DMS114 treated with DMSO at 0.1 percent for 48 hours (cell line): Measurements from ENCODE around the gene ZNF423.

Experiments used
- DNase-seq: peaks from one replicate; lab custom pipeline; 2025; ENCODE audit not compliant: unreplicated experiment; lab: John Stamatoyannopoulos, UW

Gene ZNF423

DNA sequence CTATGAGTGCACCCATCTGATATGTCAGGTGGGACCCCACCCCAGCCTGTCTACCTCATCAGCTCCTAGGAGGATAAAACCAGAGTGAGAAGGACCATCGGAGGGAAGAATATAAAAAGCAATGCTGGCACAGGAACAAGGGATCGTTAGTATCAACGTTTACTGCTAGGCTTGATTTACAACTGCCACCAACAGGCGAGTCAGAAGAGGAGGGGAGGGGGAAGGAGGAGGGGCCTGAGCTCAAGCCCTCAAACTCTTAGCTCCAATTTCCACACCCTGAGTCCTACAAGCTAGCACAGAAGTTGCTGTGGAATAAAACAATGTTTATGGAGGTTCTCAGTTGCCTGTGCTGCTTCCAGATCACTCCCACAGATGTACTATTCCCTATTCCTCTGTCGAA lies 247.8 kb downstream of the ZNF423 start:
- DNase-seq: no peak

DNA sequence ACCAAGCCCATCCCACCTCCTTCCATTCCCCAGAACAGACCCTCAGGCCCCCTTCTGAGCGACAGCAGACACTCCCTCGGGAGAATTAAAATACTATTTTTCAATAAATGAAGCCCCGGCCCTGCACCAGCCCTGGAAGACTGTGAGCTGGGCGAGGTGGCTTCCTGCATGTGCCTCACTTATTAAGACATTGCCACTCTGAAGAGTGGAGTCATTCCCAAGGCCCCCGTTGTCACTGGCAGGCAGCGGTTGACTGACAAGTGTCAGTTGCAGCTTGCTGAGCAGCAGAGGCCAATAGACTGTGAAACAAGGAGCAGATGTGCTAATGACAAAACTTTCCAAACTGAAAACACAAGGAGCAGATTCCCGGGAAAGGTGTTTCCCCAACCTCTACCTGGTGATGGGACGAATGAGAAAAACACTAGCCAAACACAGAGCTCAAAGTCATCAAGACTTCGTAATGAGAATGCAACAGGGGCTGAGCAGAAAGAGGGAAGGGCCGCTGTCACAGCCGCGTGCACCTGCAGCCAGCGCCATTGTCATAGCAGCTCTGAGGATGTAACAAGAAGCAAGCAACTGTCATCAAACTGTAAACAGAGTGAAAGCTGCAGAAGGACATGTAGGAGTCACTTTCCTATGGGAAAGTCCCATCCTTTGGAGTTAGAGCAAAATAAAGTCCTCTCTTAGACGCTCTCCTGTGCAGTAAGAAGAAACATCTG lies 250.2 kb downstream of the ZNF423 start:
- DNase-seq: no peak

DNA sequence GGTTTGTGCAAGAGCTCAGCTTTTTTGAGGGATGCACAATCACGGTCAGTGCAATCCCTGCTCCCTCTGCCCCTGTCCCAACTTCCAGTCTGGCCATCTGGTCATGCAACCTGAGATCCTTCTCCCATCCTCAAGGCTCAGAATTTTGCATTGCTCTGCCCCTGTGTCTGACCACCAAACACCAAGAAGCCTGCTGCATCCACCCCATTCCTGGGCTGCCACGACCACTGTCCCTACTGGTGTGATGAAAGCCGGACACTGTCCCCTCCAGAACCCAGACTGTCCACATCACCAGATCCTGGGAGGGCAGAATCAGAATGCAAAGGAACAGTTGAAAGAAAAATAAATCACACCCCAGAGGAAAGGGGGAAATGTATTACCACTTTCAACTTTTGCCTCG lies 251.3 kb downstream of the ZNF423 start:
- no peak for DNase-seq

DNA sequence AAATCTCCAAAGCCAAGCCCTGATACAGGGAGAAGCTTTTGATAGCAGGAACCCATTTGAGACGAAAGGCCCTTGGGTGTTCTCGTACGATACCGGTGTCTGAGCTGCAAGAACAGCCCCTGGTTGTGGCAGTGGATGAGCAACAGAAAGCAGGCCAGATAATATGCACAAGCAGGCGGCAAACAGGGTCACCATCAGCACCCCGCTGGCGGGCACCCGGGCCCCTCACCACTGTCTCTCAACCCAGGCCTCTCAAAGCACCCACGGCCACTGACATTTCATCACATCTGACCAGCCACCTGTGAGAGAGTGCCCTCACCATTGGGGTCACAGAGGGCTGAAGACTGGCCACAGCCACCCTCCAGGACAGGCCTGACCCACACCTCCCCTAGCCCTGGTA lies 252.0 kb downstream of the ZNF423 start:
- no peak for DNase-seq

DNA sequence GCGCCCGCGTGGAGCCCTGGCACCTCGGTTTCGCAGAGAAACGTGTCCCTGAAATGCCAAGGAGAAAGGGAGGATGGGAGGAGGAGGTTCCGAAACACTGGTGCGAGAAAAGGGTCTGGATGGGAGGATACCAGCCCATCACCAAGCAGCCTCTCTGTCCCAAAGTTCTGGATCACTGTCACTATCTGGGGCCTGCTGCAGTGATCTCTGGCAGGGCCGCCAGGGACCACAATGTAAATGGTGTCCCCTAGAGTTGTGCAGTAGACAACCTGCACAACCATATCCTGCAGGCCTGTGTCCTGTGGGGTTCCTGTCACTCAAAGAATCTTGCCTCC lies 253.0 kb downstream of the ZNF423 start:
- DNase-seq: no peak

DNA sequence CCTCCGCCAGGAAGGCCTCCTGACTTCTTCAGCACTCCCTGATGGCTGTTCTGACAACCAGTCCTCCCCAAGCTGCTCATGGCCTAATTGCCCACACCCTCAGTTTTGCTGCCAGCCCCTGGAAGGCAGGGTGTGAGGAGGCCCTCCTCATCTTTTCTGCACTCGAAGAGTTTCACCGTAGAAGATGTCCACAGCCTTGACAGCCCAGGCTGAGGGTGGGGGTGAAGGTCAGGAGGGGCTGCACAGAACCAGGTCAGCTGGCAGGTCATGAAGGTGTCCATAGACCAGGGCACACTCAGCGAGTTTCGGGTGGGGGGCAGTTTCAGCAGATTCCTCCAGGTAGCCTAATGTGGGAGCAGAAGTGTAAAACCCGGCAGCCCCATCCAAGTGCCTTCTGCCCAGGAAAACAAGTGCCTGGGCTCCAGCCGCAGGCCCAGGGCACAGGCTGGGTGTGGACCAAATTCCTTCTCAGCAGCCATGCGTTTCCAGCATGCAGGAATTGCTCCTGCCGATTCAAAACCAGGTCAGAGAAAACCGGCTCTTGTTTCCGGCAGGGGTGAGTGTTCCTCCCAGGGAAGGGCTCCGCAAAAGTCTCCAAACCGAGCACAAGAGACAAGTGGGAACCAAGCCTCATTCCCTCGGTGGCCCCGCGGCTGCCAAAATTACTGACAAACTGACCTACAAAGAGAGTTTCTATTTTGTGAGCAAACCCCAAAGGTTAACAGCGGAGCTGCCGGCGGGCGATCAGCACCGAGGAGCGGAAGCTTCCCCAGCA lies 253.5 kb downstream of the ZNF423 start:
- no peak for DNase-seq

DNA sequence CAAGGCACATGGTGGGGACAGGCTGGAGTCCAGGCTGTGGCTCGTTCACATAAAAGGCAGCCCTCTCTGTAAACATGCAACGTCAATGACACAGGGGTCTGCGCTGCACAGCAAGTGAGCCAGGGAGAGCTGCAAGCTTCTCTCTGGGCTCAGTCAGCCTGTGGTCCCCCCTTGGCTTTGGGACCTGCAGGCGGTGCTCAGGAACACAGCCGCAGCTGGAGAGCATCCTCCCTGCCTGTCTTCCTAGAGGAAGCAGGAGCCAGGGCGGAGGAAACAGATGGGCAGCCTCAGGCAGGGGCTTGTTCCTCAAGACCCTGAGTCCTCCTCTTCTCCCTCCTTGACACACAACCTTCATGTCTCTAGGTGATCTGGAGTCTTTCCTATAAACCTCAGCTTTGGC lies 254.3 kb downstream of the ZNF423 start:
- DNase-seq: no peak

DNA sequence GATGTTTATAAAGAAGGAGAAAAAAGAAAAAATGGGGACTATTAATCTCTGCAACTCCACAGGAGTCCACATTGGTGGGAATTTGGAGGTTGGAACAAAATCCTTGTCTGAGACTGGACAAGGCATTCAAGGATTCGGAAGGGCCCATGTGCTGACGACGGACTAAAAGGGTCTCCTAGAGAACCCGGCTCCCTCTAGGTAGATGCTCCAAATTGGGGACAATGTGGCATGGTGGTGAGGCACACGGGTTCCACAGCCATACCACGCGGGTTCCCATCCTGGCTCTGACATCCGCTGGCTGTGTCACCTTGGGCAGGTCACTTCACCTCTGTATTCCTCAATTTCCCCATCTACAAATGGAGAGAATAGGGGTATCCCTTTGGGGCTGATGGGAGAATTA lies 254.9 kb downstream of the ZNF423 start:
- no peak for DNase-seq

DNA sequence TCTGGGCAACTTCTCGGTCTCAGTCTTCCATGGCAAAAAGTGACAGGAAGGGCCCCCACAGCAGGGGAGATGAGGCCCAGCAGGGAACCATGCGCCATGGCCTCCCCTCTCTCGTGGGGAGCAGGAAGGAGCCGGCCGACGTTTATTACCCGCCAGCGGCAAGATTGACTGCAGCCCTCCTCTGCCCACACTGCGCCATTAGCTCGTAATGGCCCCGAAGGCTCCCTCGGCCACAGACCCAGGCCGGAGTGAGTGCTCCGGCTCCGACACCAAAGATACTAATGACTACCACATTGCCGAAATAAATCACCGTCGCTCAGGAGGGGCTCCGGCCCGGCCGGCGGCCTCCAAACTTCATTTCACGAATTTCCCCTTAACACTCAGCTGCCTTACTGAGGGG lies 255.4 kb downstream of the ZNF423 start:
- DNase-seq: no peak

DNA sequence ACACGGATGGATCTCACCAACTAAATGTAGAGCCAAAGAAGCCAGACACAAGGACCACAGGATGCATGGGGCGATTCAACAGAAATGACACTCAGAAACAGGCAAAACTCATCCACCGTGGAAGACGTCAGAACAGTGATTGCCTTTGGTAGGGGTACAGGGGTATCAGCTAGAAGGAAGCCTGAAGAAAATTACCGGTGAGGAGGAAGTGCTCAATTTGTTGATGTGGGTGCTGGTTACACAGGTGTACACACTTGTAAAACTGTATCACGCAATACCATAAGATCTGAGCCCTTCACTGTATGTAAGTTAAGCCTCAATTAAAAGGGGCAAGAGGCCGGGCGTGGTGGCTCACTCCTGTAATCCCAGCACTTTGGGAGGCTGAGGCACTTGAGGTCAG lies 256.2 kb downstream of the ZNF423 start:
- no peak for DNase-seq

DNA sequence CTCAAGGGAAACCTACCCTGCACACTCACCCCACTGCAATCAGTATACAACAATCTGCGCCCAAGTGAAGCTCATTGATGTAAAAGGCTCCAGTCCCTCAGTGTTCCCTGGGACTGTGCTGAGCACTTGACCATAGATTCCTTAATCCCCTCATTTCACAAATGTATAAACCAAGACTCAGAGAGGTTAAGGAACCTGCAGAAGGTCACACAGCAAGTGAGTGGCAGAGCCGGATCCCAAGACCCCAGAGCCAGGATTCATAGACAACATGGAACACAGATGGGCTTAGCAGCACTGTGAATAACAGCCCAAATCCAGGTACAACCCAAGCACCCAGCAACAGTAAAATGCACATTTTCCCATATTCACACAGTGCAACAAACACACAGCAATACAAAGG lies 256.6 kb downstream of the ZNF423 start:
- DNase-seq: no peak

DNA sequence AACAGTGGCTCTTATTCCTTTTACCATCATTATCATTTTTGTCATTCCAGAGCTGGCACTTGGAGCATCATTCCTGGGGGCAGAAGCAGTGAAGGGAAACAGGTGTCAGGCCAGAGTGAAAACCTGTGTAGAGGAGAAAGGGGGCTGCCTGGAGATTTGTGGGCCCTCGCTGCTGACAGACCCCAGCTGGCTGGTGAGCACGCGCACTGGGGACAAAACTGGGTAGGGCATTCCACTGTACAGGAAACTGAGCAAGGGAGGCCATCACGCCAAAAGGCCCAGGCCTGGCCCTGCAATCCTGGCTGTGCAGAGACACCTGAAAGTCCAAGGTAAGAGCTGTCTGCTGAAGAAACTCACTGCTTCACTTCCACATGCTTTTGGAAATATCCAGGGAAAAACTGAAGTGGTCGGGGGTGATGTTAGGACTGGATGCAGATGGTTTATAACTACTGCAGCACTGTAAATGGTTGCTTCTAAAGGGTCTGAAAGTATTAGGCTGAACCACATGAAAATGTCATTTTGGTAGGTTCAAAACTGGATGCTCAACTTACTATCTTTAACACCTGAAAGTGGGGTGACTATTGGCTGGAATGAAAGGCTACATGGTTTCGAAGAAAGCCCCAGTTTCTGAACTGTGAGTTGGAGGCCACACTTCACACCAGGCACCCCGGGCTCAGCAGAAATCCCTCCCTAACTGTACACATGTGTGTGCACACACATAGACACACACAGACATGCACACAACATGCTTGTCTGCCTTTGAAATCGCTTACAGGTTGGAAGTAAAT lies 257.3 kb downstream of the ZNF423 start:
- DNase-seq: no peak

DNA sequence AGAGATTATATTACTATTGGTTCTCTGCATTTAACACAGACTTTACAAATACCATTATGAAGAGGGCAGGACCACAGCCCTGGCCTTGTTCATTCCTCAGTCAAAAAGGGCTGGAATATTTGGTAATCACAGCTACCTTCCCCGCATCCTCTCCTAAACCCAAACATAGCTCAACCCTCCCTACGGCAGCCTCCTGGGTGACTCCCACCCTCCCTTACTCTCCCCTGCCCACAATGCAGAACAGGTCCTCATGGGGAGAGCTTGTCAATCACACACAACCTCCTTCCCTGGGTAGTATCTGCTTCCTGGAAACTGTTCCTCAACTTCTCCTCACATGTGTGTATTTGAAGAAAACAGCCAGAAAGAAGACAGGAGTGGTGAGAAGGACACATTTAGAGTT lies 258.1 kb downstream of the ZNF423 start:
- no peak for DNase-seq

DNA sequence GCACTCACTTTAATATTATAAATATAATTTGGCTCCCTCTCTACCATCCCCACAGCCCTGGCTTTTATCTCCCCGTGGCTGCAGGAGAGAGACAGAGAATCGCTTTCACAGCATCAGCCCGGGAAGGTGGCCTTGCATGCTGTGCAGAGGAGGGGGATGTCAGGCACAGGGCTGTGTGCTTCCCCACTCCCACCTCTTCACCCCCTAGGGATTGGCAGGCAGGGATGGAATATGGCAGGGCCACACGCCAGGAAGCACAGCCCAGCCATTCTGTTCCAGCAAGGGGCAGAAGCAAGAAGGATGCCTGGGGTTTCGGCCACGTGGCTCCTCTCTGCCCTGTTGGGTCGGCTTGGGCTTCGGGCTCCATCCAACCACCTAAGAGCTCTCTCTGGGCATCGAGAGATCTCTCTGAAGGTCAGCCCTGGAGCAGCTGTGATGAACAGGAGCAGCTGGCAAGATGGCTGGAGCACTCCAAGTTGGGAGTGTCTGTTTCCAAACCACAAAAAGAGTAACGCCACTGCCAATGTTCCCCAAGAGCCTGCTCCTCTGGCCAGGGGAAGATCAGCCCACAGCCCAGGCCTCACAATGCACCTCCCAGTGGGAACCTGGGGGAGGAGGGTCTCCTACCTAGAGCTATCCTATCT lies 259.1 kb downstream of the ZNF423 start:
- no peak for DNase-seq

DNA sequence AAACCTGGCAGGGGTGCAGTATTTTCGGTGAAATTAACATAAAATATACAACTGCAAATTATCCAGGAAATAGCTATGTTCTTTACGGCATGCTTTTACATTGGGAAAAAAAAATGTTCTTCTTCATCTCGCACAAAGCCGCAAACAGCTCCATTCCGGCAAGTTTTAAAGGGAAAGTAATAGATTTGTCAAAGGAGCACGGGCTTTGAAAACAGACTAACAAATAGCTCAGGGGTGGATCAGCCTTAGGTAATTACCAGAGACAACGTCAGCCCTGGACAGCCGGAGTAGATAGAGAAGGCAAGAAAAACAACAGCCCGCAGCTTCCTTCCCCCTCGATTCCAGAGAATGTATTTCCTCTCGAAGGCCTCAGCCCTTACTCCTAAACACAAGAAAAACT lies 259.8 kb downstream of the ZNF423 start:
- DNase-seq: no peak

DNA sequence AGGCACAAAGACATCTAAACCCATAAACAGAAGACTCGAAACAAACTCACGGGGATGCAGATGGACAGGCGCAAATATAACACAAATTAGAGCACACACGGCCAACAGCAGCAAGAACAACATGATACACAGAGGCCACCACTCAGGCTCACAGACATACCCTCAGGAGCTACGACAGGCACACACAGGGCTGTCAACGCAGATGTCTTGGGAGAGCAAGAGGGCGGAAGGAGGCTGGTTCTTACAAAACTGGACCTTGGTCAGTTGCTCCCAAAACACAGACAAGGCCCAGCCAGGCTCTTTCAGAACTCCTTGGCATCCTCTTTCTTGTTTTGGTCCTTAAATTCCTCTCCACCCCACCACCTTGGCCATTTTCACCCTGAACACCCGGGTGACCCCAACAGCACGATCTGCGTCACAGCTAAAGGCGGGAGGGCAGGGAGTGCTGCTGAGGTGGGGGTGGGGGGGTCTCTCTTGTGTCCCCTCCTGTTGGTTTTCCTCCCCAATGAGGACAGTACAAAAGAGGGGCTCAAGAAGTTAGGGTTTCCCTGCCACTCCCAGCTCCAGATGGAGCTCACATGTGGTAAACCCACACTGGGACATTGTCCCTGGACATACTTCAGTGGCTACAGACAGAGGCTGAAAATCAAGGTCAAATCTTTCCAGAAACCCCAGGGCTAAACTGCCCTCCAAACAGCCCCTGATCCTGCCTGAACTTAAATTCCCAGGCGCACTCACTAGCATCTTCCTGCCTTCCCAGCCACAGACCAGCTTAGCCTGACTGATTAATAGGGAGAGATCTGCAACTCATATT lies 261.0 kb downstream of the ZNF423 start:
- DNase-seq: no peak

DNA sequence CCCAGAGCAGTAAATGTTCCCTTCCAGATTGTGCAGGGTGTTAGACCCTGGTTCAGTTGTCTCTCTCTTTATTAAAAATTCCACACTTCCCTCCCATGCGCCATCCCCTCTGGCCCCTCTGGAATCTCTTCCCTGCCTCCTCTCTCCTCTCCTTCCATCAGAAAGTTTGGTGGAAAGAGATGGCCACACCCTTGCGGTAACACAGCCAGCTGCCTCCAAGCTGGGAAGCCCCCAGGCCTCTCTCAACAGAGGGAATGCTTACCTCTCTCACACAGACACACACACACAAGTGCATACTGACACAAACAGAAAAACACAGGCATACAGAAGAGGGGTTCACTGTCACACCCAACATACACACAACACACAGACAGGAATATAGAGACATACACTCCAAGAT lies 261.8 kb downstream of the ZNF423 start:
- no peak for DNase-seq

DNA sequence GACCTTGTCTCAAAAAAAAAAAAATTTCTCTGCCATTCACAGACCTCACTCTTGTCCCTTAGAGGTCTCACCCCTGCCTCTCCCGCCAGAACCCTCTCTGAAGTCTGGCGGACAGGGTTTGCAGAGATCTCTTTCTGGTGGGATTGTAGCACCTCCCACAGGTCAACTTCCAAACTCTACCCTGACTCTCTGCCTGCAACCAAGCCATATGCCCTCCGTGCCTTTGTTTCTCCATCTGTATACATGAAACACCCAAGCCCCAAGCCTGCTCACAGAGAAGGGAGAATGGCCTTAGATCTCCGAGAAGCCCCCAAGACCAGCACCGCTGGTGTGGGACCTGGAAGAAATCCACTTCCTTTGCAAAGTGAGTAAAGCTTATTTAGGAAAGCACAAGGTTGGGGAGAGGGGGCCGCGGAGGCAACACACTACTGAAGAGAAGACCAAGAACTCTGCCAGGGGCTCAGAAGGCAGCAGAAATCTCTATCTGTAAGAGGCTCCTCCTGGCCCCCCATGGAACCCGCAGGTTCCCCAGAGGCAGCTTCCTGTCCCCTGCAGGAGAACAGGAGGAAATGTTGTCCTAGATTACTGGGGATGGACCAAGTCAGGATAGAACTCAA lies 262.4 kb downstream of the ZNF423 start:
- DNase-seq: no peak

DNA sequence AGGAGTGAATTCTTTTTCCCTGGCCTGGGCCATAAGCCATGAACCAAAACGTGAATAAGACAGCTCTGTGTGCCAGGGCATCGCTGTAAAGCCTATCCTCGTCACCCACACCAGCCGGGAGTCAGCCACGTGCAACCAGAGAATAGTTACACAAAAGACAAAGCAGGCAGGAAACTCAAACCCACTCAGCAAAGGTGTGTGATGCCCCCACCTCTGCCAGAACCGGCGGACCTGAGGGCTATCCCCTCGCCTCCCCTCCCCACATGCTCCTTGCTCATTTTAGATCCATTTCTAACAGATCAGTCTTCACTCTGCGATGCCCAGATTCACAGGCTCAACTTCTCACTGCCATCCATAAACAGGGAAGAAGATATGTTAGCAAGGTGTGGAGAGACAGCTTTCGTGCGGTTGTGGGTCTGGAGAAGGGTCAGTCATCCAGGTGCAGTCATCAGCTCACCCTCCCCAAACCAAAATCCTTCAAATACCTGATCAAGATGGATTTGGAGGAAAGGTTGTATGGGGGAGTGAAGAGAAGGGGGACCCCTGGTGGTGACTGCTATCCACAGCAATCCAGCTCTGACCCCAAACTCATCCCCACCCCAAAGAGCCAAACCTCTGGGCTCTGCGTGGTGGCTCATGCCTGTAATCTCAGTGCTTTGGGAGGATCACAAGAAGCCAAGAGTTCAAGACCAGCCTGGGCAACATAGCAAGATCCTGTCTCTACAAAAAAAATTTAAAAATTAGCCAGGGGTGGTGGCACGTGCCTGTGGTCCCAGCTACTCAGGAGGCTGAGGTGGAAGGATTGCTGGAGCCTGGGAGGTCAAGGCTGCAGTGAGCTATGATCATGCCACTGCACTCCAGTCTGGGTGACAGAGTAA lies 263.1 kb downstream of the ZNF423 start:
- peak; percentile 8 for DNase-seq
